OCI-LY7 (cell line): ENCODE data around the gene TMC1.

Experiments
- EZH2phosphoT487 ChIP-seq: fragments of 200-600 bp; sonication (generic); IDR thresholded peaks from 2 replicates; pipeline ENCODE4 v1.6.1; 2018; ENCODE audit warnings: low read depth, borderline replicate concordance, mild to moderate bottlenecking, mixed run types, antibody characterized with exemption, low read length, moderate library complexity, mixed read lengths
- TF ChIP-seq, protein P1 (sequence below): fragments of 200-600 bp; sonication (generic); conservative IDR thresholded peaks from 2 replicates; pipeline ENCODE4 v1.5.1; 2014; ENCODE audit warnings: mild to moderate bottlenecking, antibody characterized with exemption, low read length, moderate library complexity, mixed read lengths

GRCh38 chr9:72581694-72582093 is 60.3 kb downstream of the TMC1 start:
- TF ChIP-seq, protein P1, sequence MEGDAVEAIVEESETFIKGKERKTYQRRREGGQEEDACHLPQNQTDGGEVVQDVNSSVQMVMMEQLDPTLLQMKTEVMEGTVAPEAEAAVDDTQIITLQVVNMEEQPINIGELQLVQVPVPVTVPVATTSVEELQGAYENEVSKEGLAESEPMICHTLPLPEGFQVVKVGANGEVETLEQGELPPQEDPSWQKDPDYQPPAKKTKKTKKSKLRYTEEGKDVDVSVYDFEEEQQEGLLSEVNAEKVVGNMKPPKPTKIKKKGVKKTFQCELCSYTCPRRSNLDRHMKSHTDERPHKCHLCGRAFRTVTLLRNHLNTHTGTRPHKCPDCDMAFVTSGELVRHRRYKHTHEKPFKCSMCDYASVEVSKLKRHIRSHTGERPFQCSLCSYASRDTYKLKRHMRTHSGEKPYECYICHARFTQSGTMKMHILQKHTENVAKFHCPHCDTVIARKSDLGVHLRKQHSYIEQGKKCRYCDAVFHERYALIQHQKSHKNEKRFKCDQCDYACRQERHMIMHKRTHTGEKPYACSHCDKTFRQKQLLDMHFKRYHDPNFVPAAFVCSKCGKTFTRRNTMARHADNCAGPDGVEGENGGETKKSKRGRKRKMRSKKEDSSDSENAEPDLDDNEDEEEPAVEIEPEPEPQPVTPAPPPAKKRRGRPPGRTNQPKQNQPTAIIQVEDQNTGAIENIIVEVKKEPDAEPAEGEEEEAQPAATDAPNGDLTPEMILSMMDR, result no peak
- no peak for TF ChIP-seq EZH2phosphoT487
